GM21390 (cell line): Measurements from ENCODE around the gene IMMP2L.
A peak's percentile ranks its signal among the peaks of the same experiment; 100 is the strongest.
"Not testable (repeated sequence)": the region's sequence is repeated elsewhere in the genome, so short reads cannot be mapped to it uniquely, and the experiment has no call there.

Experiments
- ATAC-seq: cut with Tn5 transposase; IDR thresholded peaks from one replicate; pipeline ENCODE4 v1.9.1; 2021; ENCODE audit not compliant: unreplicated experiment

Gene IMMP2L

GRCh38 chr7:111270794-111271193 is 291.5 kb downstream of the IMMP2L start:
- not testable (repeated sequence) for ATAC-seq

GRCh38 chr7:111268941-111269340 is 293.4 kb downstream of the IMMP2L start:
- ATAC-seq, result no peak

GRCh38 chr7:111266613-111267012 is 295.7 kb downstream of the IMMP2L start:
- ATAC-seq, result no peak

DNA sequence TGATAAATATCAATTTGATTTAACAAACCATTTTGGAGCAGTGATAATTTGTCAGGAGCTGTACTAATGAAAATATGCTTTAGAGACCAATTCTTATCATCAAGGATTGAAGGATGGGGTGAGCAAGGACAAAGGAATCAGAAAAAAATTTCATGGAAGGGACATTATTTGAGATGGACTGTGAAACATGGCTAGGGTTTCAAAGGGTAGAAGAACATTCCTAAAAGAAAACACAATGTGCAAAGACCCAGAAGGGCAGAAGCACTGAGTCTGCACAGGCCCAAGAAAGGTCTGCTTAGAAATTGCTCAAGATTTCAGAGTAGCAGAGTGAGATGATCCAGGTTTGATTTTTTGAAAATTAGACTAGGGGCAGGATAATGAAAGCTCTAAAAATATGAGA is 296.9 kb downstream of the IMMP2L start:
- ATAC-seq, result no peak

DNA sequence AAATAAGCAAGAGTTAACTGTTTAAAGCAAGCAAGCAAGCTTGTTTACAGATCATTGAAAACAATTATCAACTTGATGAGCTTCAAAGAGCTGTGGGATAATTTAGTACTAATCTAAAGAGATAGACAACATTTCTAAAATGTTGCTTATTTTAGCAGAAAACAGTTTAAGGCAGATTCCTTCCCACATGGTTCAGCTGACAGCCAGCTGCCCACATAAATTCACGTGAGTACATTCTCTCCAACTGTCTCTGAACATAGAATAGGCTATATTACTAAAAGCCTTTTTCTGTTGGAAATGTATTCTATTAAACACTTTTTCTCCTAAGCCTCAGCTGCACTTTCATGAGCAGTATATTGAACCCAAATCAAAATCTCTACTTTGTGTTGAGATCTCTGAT is 297.3 kb downstream of the IMMP2L start:
- no peak for ATAC-seq

DNA sequence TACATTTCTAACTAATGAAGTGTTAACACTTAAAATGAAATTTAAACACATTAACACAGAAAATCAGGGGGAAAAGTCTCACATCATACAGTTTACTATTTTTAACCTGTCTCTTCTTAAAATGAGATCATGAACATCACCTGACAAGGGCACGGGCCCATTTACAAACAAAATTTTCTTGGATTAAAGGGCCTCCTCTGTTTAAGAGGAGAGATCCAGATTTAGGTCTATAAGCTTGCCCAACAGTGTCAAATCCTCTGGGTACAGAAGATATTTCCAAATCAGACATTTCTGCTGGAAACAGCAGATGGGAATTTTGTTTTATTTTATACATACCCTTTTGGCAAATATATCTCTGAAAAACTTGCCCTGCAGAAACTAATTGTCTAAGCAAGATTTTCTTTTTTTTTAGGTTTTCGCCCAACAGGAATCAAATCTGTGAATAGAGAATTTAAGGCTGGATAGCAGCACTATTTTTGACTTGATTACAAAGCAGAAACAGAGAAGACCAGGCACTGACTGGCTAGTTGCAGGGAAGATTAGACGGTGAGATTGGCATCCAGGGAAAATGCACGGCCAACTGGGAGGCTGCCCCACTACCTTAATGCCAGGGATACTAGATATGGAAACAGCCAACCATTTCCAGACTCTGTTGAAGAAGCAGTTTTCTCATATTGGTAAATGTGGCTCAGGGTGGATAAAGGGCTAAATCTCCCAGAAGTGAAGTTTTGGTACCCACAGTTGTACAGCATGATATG is 298.0 kb downstream of the IMMP2L start:
- no peak for ATAC-seq

DNA sequence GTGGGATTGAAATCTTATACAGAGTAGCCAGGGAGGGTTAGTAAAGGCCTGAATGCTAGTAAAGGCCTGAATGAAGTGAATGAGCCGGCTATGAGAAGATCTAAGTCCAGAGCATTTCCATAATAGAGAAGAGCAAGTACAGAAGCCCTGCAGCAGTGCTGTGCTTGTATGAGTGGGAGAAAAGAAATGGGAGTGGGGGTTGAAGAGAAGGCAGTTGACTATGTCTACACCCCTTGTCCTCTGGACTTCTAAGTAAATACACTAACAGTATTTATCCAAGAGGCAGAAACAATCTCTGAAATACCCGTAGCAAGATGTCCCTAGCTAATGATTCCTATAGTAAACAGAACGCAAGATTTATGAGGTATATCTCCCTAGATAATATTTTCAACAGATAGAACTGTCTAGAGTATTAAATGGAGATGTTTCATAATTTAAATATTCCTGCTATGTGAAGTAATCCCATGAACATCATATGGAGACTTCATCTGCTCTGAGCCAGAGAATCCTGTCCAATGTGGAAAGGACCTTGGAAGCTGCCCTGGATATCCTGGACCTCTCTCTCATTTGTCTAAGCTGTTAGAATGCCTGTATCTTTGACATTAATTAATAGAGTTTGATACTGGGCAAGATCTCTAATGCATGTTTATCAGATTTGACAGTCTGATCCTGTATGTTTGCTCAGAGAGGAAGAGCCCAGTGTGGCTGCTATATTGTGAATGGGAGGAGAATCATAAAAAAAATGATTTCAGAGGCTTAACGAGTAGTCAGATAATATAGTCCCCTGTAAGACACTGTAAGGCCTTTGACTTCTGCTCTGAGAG is 299.8 kb downstream of the IMMP2L start:
- no peak for ATAC-seq

DNA sequence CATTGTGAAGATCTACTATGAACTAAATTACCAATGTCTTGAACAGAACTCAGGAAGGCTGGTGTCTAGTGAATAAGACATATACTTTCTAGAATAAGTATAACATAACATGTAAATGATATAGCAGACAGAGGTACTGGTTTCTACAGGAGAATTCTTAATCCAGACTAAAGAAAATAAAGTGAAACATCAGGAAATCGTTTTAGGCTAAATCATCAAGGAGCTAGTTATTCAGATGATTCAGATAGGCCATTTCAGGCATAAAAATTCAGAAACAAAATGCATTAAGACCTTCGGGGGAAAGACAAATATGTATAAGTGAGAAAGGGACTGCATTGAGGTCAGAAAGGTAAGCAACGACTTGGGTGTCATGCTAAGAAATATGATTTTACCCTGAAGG is 300.8 kb downstream of the IMMP2L start:
- no peak for ATAC-seq

- no peak for ATAC-seq
Measured at GRCh38 chr7:111259991-111260390, 302.3 kb downstream of the IMMP2L start.

- ATAC-seq, result no peak
Measured at GRCh38 chr7:111256391-111256790, 305.9 kb downstream of the IMMP2L start.

DNA sequence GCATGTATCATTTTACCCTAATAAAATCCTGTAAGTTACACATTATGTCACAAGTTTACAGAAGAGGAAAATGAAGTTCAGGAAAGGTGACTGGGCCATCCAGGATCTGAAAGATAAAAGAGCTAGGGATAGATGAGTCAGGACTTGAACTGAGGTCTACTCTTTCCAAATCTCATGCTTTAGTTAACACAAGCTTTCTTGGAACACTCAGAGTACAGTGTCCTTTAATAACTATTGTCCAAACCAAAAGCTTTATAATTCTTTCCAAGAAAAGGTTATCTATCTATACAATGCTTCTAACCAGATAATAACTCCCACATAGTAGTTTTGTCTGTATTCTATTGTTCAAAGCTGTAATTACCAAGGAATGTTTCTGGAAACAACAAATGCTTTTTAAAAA is 306.7 kb downstream of the IMMP2L start:
- ATAC-seq, result no peak

DNA sequence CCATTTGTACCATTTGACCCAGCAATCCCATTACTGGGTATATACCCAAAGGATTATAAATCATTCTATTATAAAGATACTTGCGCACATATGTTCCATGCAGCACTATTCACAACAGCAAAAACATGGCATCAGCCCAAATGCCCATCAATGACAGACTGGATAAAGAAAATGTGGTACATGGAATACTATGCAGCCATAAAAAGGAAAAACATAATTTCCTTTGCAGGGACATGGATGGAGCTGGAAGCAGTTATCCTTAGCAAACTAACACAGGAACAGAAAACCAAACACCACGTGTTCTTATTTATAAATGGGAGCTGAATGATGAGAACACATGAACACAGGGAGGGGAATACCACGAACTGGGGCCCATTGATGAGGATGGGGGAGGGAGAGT is 310.9 kb downstream of the IMMP2L start:
- ATAC-seq, result not testable (repeated sequence)

GRCh38 chr7:111249807-111250206 is 312.5 kb downstream of the IMMP2L start:
- not testable (repeated sequence) for ATAC-seq

GRCh38 chr7:111242141-111242755 is 320.0 kb downstream of the IMMP2L start:
- no peak for ATAC-seq

- peak; percentile 74 for ATAC-seq
Measured at GRCh38 chr7:111240371-111240770, 321.9 kb downstream of the IMMP2L start.

- no peak for ATAC-seq
Measured at GRCh38 chr7:111239437-111239836, 322.9 kb downstream of the IMMP2L start.

GRCh38 chr7:111238886-111239285 is 323.4 kb downstream of the IMMP2L start:
- ATAC-seq, result no peak

GRCh38 chr7:111235709-111236108 is 326.6 kb downstream of the IMMP2L start:
- no peak for ATAC-seq

- peak; percentile 88 for ATAC-seq
Measured at GRCh38 chr7:111232249-111233084, 329.8 kb downstream of the IMMP2L start.

DNA sequence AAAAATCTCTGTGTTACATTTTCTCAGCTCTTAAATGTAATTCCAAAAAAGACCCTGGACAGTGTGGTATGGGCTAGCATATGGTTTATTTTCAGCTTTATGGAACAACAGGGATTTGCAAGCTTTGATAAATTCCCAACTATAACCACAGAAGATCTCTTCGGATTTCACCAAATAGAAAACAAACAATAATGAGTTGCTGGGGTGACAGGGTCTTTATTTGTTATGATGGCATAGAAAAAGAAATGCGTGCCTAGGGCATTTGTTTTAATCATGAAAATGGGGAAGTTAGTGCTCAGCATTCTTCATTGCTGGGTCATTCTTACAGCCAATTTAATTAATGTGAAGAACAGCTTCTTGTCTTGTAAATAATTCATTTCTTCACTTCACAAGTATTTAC is 332.4 kb downstream of the IMMP2L start:
- ATAC-seq, result no peak

DNA sequence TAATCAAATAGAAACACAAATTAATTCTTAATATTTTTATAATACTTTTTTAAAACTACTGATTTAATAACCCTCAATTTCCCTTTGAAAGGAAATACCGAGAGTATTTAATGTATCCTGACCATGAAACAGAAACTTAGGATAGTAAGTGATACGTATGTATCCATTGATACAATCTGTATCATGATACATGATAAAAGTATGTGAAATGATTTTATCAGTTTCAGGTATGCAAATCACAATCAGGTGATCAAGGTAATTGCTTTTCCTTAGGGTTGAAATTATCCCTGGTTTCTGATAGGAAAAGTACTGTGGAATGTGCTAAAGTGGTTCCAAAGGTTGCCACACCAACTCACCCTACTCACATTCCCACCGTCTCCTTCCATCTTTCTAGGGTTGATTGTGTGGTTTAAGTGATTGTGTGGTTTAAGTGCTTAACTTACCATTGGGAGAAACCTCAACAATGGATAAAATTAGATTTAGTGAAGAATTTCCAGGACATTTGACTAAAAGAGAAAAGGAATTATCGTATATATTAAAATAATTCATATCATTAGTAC is 333.0 kb downstream of the IMMP2L start:
- ATAC-seq, result no peak
